GM12873 (cell line): ENCODE results near the gene NPHP3.

Experiments
- TF ChIP-seq, protein P1 (sequence below): IDR thresholded peaks from 2 replicates; pipeline ENCODE4 v1.5.1; 2012; ENCODE audit warnings: low read depth, mild to moderate bottlenecking, moderate library complexity, low read length, control low read depth; ENCODE audit not compliant: insufficient read depth; ENCODE audit errors: missing control alignments

NPHP3 gene

DNA sequence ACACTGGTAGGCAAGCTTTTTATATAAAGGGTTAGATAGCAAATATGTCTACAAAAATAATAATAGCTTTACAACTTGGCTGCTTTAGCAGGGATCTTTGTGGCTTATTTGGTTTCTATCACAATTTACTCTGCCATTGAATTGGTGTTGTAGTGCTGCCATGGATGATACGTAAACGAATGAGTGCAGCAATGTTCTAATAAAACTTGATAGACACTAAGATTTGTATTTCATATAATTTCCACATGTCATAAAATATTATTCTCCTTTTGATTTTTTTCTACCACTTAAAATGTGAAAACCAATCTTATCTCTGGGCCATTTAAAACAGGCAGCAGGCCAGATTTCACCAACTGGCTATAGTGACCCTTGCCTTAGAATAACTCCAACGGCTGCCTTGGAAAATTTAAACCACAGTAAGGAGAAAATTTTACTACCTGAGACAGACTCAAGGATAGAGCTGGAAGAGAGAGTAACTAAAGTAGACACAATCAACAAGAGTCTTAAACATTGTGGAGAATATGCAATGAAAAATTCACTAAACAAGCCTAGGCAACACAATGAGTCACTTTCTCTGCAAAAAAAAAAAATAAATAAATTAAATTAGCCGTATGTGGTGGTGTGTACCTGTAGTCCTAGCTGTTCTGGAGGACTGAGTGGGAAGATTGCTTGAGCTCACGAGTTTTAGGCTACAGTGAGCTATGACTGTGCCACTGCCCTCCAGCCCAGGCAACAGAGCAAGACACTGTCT is 8.1 kb downstream of the NPHP3 start:
- TF ChIP-seq, protein P1, sequence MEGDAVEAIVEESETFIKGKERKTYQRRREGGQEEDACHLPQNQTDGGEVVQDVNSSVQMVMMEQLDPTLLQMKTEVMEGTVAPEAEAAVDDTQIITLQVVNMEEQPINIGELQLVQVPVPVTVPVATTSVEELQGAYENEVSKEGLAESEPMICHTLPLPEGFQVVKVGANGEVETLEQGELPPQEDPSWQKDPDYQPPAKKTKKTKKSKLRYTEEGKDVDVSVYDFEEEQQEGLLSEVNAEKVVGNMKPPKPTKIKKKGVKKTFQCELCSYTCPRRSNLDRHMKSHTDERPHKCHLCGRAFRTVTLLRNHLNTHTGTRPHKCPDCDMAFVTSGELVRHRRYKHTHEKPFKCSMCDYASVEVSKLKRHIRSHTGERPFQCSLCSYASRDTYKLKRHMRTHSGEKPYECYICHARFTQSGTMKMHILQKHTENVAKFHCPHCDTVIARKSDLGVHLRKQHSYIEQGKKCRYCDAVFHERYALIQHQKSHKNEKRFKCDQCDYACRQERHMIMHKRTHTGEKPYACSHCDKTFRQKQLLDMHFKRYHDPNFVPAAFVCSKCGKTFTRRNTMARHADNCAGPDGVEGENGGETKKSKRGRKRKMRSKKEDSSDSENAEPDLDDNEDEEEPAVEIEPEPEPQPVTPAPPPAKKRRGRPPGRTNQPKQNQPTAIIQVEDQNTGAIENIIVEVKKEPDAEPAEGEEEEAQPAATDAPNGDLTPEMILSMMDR, result no peak

DNA sequence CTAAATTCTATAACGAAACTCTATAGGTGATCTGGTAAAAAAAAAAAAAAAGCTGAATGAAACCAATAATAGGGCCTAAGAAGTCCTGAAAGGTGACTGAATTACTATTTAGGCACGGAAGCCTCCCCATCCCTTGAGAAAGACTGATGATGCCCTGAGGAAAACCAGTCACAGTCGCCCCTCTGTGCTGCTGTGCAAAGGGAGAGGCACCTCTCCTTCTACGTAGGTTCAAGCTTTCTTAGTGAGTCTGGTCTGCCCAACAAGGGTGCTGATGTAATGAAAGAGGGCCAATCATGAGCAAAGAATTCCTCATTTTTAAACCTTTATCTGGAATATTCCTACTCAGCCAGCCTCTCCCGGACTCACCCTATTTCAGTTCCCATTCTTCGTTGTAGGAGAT is 11.9 kb downstream of the NPHP3 start:
- TF ChIP-seq, protein P1, result no peak

DNA sequence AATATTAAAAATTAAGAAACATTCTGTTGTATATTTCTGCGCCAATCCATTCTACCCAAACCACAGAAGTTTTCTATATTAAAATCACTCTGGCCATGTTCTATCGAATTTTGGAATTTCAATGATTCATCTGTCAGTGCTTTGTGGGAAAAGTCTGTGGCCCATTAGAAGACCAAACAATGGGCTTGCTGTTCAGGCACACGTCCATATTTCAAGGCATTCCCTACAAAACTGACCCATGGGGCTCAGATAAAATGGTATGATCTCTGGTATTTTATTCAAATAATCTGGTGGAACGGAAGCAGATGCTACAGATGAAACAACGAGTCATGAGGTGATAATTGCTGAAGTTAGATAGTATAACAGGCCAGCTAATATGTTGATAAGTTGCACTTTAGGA is 12.4 kb downstream of the NPHP3 start:
- TF ChIP-seq, protein P1, result no peak

DNA sequence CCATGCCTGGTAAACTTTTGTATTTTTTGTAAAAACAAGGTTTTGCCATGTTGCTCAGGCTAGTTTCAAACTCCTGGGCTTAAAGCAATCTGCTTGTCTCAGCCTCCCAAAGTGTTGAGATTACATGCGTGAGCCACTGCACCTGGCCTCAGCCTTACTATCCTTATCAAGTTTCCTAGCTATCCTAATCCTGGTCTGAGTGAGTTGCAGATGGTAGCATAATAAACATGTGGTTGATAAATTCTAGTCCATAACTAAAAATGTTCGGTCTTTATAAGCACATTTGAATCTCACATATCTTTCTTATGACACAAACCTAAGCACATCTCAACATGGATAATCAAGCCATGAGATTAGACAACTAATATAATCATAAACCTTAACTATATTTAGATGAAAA is 18.5 kb downstream of the NPHP3 start:
- TF ChIP-seq, protein P1, result no peak

DNA sequence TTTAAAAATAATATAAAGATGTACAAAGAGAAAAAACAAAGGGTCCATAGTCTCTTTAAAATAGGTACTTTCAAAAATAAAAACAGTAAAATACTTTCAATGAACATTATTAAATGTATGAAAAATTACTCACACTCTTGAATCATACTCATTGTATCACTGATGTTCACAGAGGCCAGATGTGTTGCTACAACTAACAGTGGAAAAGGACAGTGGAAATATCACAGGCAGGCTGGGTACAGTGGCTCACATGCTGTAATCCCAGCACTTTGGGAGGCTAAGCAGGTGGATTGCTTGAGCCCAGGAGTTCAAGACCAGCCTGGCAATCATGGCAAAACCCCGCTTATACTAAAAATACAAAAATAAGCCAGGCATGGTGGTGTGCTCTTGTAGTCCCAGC is 26.8 kb downstream of the NPHP3 start:
- TF ChIP-seq, protein P1, result no peak

DNA sequence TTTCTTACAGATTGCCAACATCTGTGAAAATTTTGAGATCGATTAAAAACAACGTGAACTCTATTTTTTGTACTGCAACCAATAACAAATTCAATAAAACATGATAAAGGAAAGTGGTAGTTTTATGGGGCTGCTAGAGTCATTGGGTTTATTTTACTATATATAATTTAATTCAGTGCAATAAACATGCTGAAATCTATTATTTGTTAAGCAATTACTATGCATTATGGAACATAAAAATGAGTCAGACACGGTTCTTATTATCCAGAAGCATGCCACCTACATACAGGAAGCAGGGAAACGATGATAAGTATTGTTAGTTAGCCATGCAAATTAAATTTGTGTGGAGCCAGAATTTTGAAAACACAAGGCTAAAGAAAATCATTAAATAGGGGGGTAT is 27.2 kb downstream of the NPHP3 start:
- TF ChIP-seq, protein P1, result no peak

DNA sequence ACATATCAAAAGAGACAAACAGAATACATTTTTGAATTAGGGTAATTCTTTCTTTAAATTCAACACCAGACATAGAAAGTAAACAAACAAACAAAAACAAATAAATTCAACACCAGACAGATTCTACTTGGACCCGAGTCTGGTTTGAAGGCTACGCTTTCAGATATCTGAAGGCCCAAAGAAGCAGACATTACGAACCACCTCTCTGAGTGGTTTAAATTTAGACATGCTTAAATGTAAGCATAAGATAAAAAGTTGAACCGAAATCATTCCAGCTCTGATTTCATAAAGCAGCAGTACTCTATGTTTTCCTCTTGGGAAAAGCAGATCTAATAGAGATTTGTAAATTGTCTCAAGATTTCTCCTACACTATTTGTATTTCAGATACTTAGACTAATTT is 32.2 kb downstream of the NPHP3 start:
- TF ChIP-seq, protein P1, result no peak
